OCI-LY1 (cell line): ENCODE results near the gene PTPRG.
A peak's percentile ranks its signal among the peaks of the same experiment; 100 is the strongest.

Experiments
- H2AFZ ChIP-seq: fragments of 200-600 bp; sonication (generic), shearing (Covaris generic); 2 replicates; pipeline ENCODE4 v1.6.0; 2014; ENCODE audit warnings: antibody characterized with exemption, mild to moderate bottlenecking, low read length
- H3F3A ChIP-seq: fragments of 200-600 bp; sonication (generic), shearing (Covaris generic); 2 replicates; pipeline ENCODE4 v1.6.0; 2014; ENCODE audit warnings: mild to moderate bottlenecking, antibody characterized with exemption, low read length, moderate library complexity; ENCODE audit not compliant: insufficient read depth
- H3K27ac ChIP-seq: fragments of 200-600 bp; sonication (generic); 2 replicates; pipeline ENCODE4 v1.5.1; 2014; ENCODE audit warnings: low read length, mixed run types, mild to moderate bottlenecking, low read depth; ENCODE audit not compliant: poor library complexity, severe bottlenecking
- H3K27me3 ChIP-seq: fragments of 200-600 bp; sonication (generic); 2 replicates; pipeline ENCODE4 v1.6.0; 2014; ENCODE audit warnings: antibody characterized with exemption, mild to moderate bottlenecking, low read length, moderate library complexity; ENCODE audit not compliant: insufficient read depth
- H3K36me3 ChIP-seq: fragments of 200-600 bp; sonication (generic); 2 replicates; pipeline ENCODE4 v1.6.1; 2014; ENCODE audit warnings: mild to moderate bottlenecking, antibody characterized with exemption, low read length, moderate library complexity, mixed read lengths; ENCODE audit not compliant: insufficient read depth
- H3K4me1 ChIP-seq: fragments of 200-600 bp; sonication (generic); 2 replicates; pipeline ENCODE4 v1.5.1; 2014; ENCODE audit warnings: mild to moderate bottlenecking, low read length, moderate library complexity; ENCODE audit not compliant: insufficient read depth, severe bottlenecking
- H3K4me2 ChIP-seq: fragments of 200-600 bp; sonication (generic), shearing (Covaris generic); 2 replicates; pipeline ENCODE4 v1.6.1; 2014; ENCODE audit warnings: low read length
- H3K4me3 ChIP-seq: fragments of 200-600 bp; sonication (generic); 2 replicates; pipeline ENCODE4 v1.5.1; 2014; ENCODE audit warnings: low read length, low read depth, mild to moderate bottlenecking, mixed read lengths; ENCODE audit not compliant: poor library complexity, severe bottlenecking
- H3K79me2 ChIP-seq: fragments of 200-600 bp; shearing (Covaris generic); 2 replicates; pipeline ENCODE4 v1.6.1; 2016; ENCODE audit warnings: mixed run types, low read length, mixed read lengths; ENCODE audit not compliant: insufficient read depth
- H3K9ac ChIP-seq: fragments of 200-600 bp; sonication (generic), shearing (Covaris generic); 2 replicates; pipeline ENCODE4 v1.6.1; 2014; ENCODE audit warnings: mild to moderate bottlenecking, low read length, mixed read lengths
- H3K9me2 ChIP-seq: fragments of 200-600 bp; sonication (generic), shearing (Covaris generic); 2 replicates; pipeline ENCODE4 v1.6.1; 2014; ENCODE audit warnings: low read depth, mild to moderate bottlenecking, low read length, mixed read lengths
- H3K9me3 ChIP-seq: fragments of 200-600 bp; shearing (Covaris generic); 2 replicates; pipeline ENCODE4 v1.6.1; 2014; ENCODE audit warnings: low read length, mixed read lengths
- H4K20me1 ChIP-seq: fragments of 200-600 bp; sonication (generic), shearing (Covaris generic); 2 replicates; pipeline ENCODE4 v1.6.0; 2016; ENCODE audit warnings: mild to moderate bottlenecking, low read length; ENCODE audit not compliant: insufficient read depth
- CTCF ChIP-seq: fragments of 200-600 bp; sonication (generic), shearing (Covaris generic); IDR thresholded peaks from 2 replicates; pipeline ENCODE4 v1.5.1; 2017; ENCODE audit warnings: mild to moderate bottlenecking, antibody characterized with exemption, low read length, moderate library complexity, mixed read lengths
- EZH2 ChIP-seq: fragments of 200-600 bp; sonication (generic), shearing (Covaris generic); IDR thresholded peaks from 2 replicates; pipeline ENCODE4 v1.8.0; 2017; ENCODE audit warnings: borderline replicate concordance, mixed run types, mild to moderate bottlenecking, antibody characterized with exemption, low read length, moderate library complexity, mixed read lengths

Gene PTPRG

GRCh38 chr3:61877359-61878138 lies 316.2 kb downstream of the PTPRG start:
- H3K36me3 ChIP-seq: no peaks in the 10 kb centered on the region
- H4K20me1 ChIP-seq: no peaks in the 10 kb centered on the region
- H3K4me1 ChIP-seq: no peaks in the 10 kb centered on the region
- H3K27ac ChIP-seq: no peak overlapping the region
- no peaks in the 10 kb centered on the region for H3K9me3 ChIP-seq
- H3F3A ChIP-seq: no peaks in the 10 kb centered on the region
- H3K4me2 ChIP-seq: no peak overlapping the region
- no peaks in the 10 kb centered on the region for H3K9me2 ChIP-seq
- no peak overlapping the region for H3K4me3 ChIP-seq
- no peaks in the 10 kb centered on the region for H3K27me3 ChIP-seq
- no peak overlapping the region for H3K9ac ChIP-seq
- no peaks in the 10 kb centered on the region for H3K79me2 ChIP-seq
- H2AFZ ChIP-seq: no peak overlapping the region
- TF ChIP-seq EZH2 (no peak), CTCF (peak; percentile 20; the same call in 1 of the 2 replicates)

DNA sequence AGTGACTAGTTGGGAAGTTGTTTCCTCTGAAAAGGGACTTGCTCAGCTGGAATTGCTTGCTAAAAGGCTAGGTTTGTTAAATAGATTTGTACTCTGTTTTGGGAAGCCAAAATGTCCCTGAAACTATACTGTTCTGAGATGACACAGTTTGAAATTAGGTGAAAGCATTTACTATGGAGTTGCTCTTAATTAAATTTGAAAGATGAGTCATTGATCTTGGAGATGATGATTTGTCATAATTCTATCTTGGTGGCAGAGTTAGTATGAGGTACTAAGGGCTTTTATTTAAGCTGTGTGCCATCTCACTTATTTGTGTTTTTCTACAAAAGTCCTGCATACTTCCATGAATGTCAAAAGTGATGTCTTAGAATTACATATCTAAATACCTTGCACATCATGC lies 320.9 kb downstream of the PTPRG start:
- TF ChIP-seq EZH2: no peak
- no peak for TF ChIP-seq CTCF
- H4K20me1 ChIP-seq: no peaks in the 10 kb centered on the region
- H3K79me2 ChIP-seq: no peaks in the 10 kb centered on the region
- no peak overlapping the region for H3K4me2 ChIP-seq
- H3K9me2 ChIP-seq: no peaks in the 10 kb centered on the region
- no peaks in the 10 kb centered on the region for H3K27me3 ChIP-seq
- H3K36me3 ChIP-seq: no peaks in the 10 kb centered on the region
- H3K4me1 ChIP-seq: no peaks in the 10 kb centered on the region
- no peak overlapping the region for H3K27ac ChIP-seq
- no peaks in the 10 kb centered on the region for H3F3A ChIP-seq
- H2AFZ ChIP-seq: no peak overlapping the region
- H3K9ac ChIP-seq: no peak overlapping the region
- H3K4me3 ChIP-seq: no peak overlapping the region
- no peaks in the 10 kb centered on the region for H3K9me3 ChIP-seq

- no peaks in the 10 kb centered on the region for H3K36me3 ChIP-seq
- H3K9me2 ChIP-seq: no peaks in the 10 kb centered on the region
- no peaks in the 10 kb centered on the region for H3F3A ChIP-seq
- H2AFZ ChIP-seq: no peak overlapping the region
- no peak overlapping the region for H3K4me2 ChIP-seq
- no peaks in the 10 kb centered on the region for H3K79me2 ChIP-seq
- H3K9ac ChIP-seq: no peak overlapping the region
- H3K9me3 ChIP-seq: no peaks in the 10 kb centered on the region
- no peaks in the 10 kb centered on the region for H4K20me1 ChIP-seq
- H3K4me3 ChIP-seq: no peak overlapping the region
- no peaks in the 10 kb centered on the region for H3K27me3 ChIP-seq
- no peaks in the 10 kb centered on the region for H3K4me1 ChIP-seq
- no peak overlapping the region for H3K27ac ChIP-seq
- TF ChIP-seq CTCF (no peak), EZH2 (no peak)
These were observed 323.4 kb downstream of the PTPRG start for GRCh38 chr3:61884794-61885193.
